CD14-positive monocyte (primary cell): ENCODE measurements around the gene PXDC1. TPM values are rescaled to one million over a fixed set of nuclear protein-coding genes. Genes with fewer than 3 reads are reported as not detected.

Experiments
- DNase-seq, 3 donors: peaks; one replicate each; pipeline ENCODE4 v3.0.0-alpha.2; 2011 to 2022
- H2AFZ ChIP-seq: 2 replicates; pipeline ENCODE4 v1.6.0; 2012; ENCODE audit warnings: mild to moderate bottlenecking, low read depth, low read length, inconsistent platforms; ENCODE audit not compliant: insufficient read depth, poor library complexity, severe bottlenecking
- H3K27ac ChIP-seq, 2 donors: 1 replicate in 1 of 2; 2 replicates in 1 of 2; pipeline ENCODE4 v1.5.1; 2012 to 2013; ENCODE audit warnings: low read length in 2 of 2, control low read depth in 1 of 2, inconsistent platforms in 1 of 2, low read depth in 1 of 2, mild to moderate bottlenecking in 1 of 2
- H3K27me3 ChIP-seq, 2 donors: one replicate each; pipeline versions ENCODE4 v1.6.0 to v1.6.1; 2011 to 2013; ENCODE audit warnings: low read length in 2 of 2; ENCODE audit not compliant: control insufficient read depth in 2 of 2, insufficient read depth in 2 of 2
- H3K36me3 ChIP-seq, 2 donors: replicated peaks in 1 of 2; 1 replicate in 1 of 2; 2 replicates in 1 of 2; pipeline versions ENCODE4 v1.5.1 to v1.6.1; 2012 to 2013; ENCODE audit warnings: low read length in 2 of 2, control low read depth in 1 of 2, inconsistent platforms in 1 of 2, mild to moderate bottlenecking in 1 of 2; ENCODE audit not compliant: insufficient read depth in 2 of 2, control insufficient read depth in 1 of 2
- H3K4me1 ChIP-seq, 2 donors: 1 replicate in 1 of 2; 2 replicates in 1 of 2; pipeline versions ENCODE4 v1.5.1 to v1.6.1; 2012 to 2013; ENCODE audit warnings: low read length in 2 of 2, control low read depth in 1 of 2, inconsistent platforms in 1 of 2, mild to moderate bottlenecking in 1 of 2, moderate library complexity in 1 of 2; ENCODE audit not compliant: insufficient read depth in 2 of 2, control insufficient read depth in 1 of 2
- H3K4me2 ChIP-seq: replicated peaks from 2 replicates; pipeline ENCODE3; 2012; ENCODE audit warnings: low read length, moderate library complexity, mild to moderate bottlenecking; ENCODE audit not compliant: poor library complexity, severe bottlenecking; ENCODE audit errors: extremely low read depth
- H3K4me3 ChIP-seq, 3 experiments: fragments of 200-600 bp in 1 of 3; sonication (generic) in 1 of 3; replicated peaks in 1 of 3; 1 replicate in 2 of 3; 2 replicates in 1 of 3; pipeline ENCODE4 v1.5.1; 2011 to 2013; ENCODE audit warnings: low read length in 3 of 3, mild to moderate bottlenecking in 3 of 3, control low read depth in 2 of 3, low read depth in 2 of 3, inconsistent platforms in 1 of 3, moderate library complexity in 1 of 3
- H3K79me2 ChIP-seq: 2 replicates; pipeline ENCODE4 v1.6.0; 2012; ENCODE audit warnings: mild to moderate bottlenecking, control low read depth, inconsistent platforms, low read length, moderate library complexity; ENCODE audit not compliant: insufficient read depth
- H3K9ac ChIP-seq: 2 replicates; pipeline ENCODE4 v1.6.0; 2017; ENCODE audit warnings: low read length, mild to moderate bottlenecking; ENCODE audit not compliant: insufficient read depth, poor library complexity, severe bottlenecking
- H3K9me3 ChIP-seq, 2 donors: replicated peaks in 1 of 2; 1 replicate in 1 of 2; 2 replicates in 1 of 2; pipeline versions ENCODE4 v1.5.1 to v1.6.1; 2012 to 2013; ENCODE audit warnings: low read length in 2 of 2, control low read depth in 1 of 2; ENCODE audit not compliant: control insufficient read depth in 1 of 2, insufficient read depth in 1 of 2
- H4K20me1 ChIP-seq: 2 replicates; pipeline ENCODE4 v1.6.0; 2012; ENCODE audit warnings: mild to moderate bottlenecking, low read length, control low read depth, moderate library complexity; ENCODE audit not compliant: insufficient read depth
- H3K27ac Mint-ChIP-seq, 7 donors: one replicate each; pipeline ENCODE4 v1.8.0; 2020; ENCODE audit warnings: mild to moderate bottlenecking in 7 of 7, mixed read lengths in 7 of 7, moderate library complexity in 6 of 7, inconsistent platforms in 2 of 7
- H3K27me3 Mint-ChIP-seq, 3 donors: one replicate each; pipeline ENCODE4 v1.8.0; 2021 to 2022; ENCODE audit warnings: low read depth in 3 of 3, mild to moderate bottlenecking in 3 of 3, mixed read lengths in 3 of 3, moderate library complexity in 3 of 3, inconsistent platforms in 1 of 3
- H3K36me3 Mint-ChIP-seq, 2 donors: one replicate each; pipeline ENCODE4 v1.8.0; 2020; ENCODE audit warnings: mixed read lengths in 2 of 2, inconsistent platforms in 1 of 2, mild to moderate bottlenecking in 1 of 2
- H3K4me1 Mint-ChIP-seq: one replicate; pipeline ENCODE4 v1.8.0; 2020; ENCODE audit warnings: mild to moderate bottlenecking, mixed read lengths
- H3K4me3 Mint-ChIP-seq, 2 donors: one replicate each; pipeline ENCODE4 v1.8.0; 2020; ENCODE audit warnings: mild to moderate bottlenecking in 2 of 2, mixed read lengths in 2 of 2, moderate library complexity in 1 of 2
- H3K9me3 Mint-ChIP-seq, 7 donors: one replicate each; pipeline ENCODE4 v1.8.0; 2020 to 2022; ENCODE audit warnings: mixed read lengths in 7 of 7, mild to moderate bottlenecking in 6 of 7, moderate library complexity in 6 of 7, inconsistent platforms in 2 of 7
- CTCF ChIP-seq: fragments of 200-600 bp; IDR thresholded peaks from one replicate; pipeline ENCODE4 v1.8.0; 2022; ENCODE audit warnings: antibody characterized with exemption, mild to moderate bottlenecking
- WGBS: methylation state at CpG from one replicate; pipeline ENCODE4 v1.1.5; 2013; ENCODE audit warnings: missing lambda C conversion rate; ENCODE audit not compliant: insufficient coverage; 5-methylcytosine and 5-hydroxymethylcytosine counted together
- intact Hi-C, 2 donors: fragments of 100-400 bp; cut with micrococcal nuclease; formaldehyde crosslinking; loops; one replicate each; pipeline versions ENCODE4 v1.15.0 to v1.15.1; 2023
- polyA plus RNA-seq, 3 donors: library from polyadenylated mRNA; depleted of rRNA in 1 of 3; unstranded in 2 of 3; stranded (reverse) in 1 of 3; fragments of 300-500 nt in 2 of 3; fragments of >200 nt in 1 of 3; fragmentation: Illumina TruSeq in 2 of 3; gene quantifications; 1 replicate in 2 of 3; 2 replicates in 1 of 3; pipeline ENCODE4 v1.2.3, GENCODE V29; 2012 to 2021

The PXDC1 gene
- polyA plus RNA-seq, 3 donors = 0.48 to 0.92 (median 0.55) TPM

- intact Hi-C loops = loop anchor here in 1 of 2 donors (1.0 kb wide), 1 partner anchor 453 kb away; no protein-coding TSS in a partner anchor
- Histone ChIP-seq H3K27me3 (no peaks in the 10 kb centered on the region), H4K20me1 (no peaks in the 10 kb centered on the region), H2AFZ (no peak overlapping the region), H3K27ac (no peak overlapping the region), H3K36me3 (no peaks in the 10 kb centered on the region), H3K4me2 (no peak overlapping the region), H3K9me3 (no peaks in the 10 kb centered on the region), H3K79me2 (no peaks in the 10 kb centered on the region), H3K4me1 (no peaks in the 10 kb centered on the region), H3K4me3 (no peak overlapping the region), H3K9ac (no peak overlapping the region)
- peak; percentile 38 to 59 (median 55) for DNase-seq
- peaks cover 3 to 6% (median 4%) of the 10 kb centered on the region in 3 donors for H3K27me3 Mint-ChIP-seq
- H3K27ac Mint-ChIP-seq = no peak overlapping the region
- peaks cover 5% of the 10 kb centered on the region for H3K4me1 Mint-ChIP-seq
- H3K4me3 Mint-ChIP-seq = no peak overlapping the region
- peaks cover 0 to 6% (median 3%) of the 10 kb centered on the region in 7 donors for H3K9me3 Mint-ChIP-seq
- H3K36me3 Mint-ChIP-seq = no peaks in the 10 kb centered on the region
- WGBS = 38% methylated on average over 13 of the region's 16 CpGs
- peak; percentile 88 for TF ChIP-seq CTCF
Observed at GRCh38 chr6:3732345-3733141, 19.0 kb downstream of the PXDC1 start.

DNA sequence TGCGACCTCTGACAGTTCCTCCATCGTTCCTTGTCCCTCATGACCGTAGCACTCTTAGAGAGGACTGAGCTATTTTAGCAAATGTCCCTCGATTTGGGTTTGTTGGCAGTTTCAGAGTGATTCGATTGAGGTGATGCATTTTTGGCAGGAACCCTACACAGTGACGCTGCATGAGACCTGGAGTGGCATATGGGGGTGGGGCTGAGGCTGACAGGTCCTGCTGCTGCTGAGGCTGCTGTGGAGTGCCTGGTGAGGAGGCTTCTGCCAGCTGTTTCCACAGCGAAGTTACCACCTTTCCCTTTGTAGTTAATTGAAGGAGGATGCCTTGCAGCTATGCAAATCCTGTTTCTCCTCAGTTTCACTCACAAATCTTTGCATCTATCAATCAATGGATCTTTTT, 19.8 kb downstream of the PXDC1 start:
- H3K79me2 ChIP-seq = no peaks in the 10 kb centered on the region
- H4K20me1 ChIP-seq = no peaks in the 10 kb centered on the region

More for the DNA sequence above, 19.8 kb downstream of the PXDC1 start:
- H3K27ac Mint-ChIP-seq = no peak overlapping the region
- no peaks in the 10 kb centered on the region for H3K27me3 ChIP-seq
- no peaks in the 10 kb centered on the region for H3K4me1 ChIP-seq
- H3K4me3 Mint-ChIP-seq = no peak overlapping the region
- H3K4me1 Mint-ChIP-seq = peaks cover 5% of the 10 kb centered on the region
- intact Hi-C loops = loop anchor here in 1 of 2 donors (1.0 kb wide), 1 partner anchor 452 kb away; no protein-coding TSS in a partner anchor
- 68% methylated on average over 5 of the region's 7 CpGs for WGBS
- TF ChIP-seq CTCF = no peak
- H3K9me3 ChIP-seq = no peaks in the 10 kb centered on the region
- H3K36me3 ChIP-seq = no peaks in the 10 kb centered on the region
- H3K9me3 Mint-ChIP-seq = peaks cover 0 to 6% (median 3%) of the 10 kb centered on the region in 7 donors
- no peak overlapping the region for H3K4me2 ChIP-seq
- H2AFZ ChIP-seq = no peak overlapping the region
- H3K36me3 Mint-ChIP-seq = no peaks in the 10 kb centered on the region
- no peak overlapping the region for H3K4me3 ChIP-seq
- DNase-seq = no peak
- H3K27me3 Mint-ChIP-seq = peaks cover 3 to 4% (median 3%) of the 10 kb centered on the region in 3 donors
- H3K27ac ChIP-seq = no peak overlapping the region
- H3K9ac ChIP-seq = no peak overlapping the region
